GM19193 (cell line): ENCODE data around the gene BANF1.

ENCODE experiments used
- POLR2A ChIP-seq: IDR thresholded peaks from 4 replicates; pipeline ENCODE4 v1.6.1; 2011; ENCODE audit not compliant: insufficient read depth, insufficient read length; ENCODE audit errors: extremely low read depth

The BANF1 gene

GRCh38 chr11:66001942-66002647, at the start of gene BANF1, which contains the start of gene EIF1AD:
Gene BANF1 (plus strand): TSS chr11:66002503. CDS start chr11:66003251, 748 bp downstream.
Gene EIF1AD (minus strand): TSS chr11:66002157. CDS start chr11:66000389, 1,768 bp downstream.
- peak; percentile 83 for TF ChIP-seq POLR2A

GRCh38 chr11:65953471-65953870, 48.8 kb upstream of the BANF1 start:
- TF ChIP-seq POLR2A, result no peak

- TF ChIP-seq POLR2A, result no peak
Observed at GRCh38 chr11:65954771-65955170, 47.5 kb upstream of the BANF1 start.

- no peak for TF ChIP-seq POLR2A
Observed at GRCh38 chr11:65958291-65958690, 44.0 kb upstream of the BANF1 start.

- TF ChIP-seq POLR2A, result no peak
Observed at GRCh38 chr11:65958774-65959420, 43.4 kb upstream of the BANF1 start.

GRCh38 chr11:65960824-65961266, 41.5 kb upstream of the BANF1 start:
- TF ChIP-seq POLR2A, result no peak

GRCh38 chr11:65961267-65962140, 40.8 kb upstream of the BANF1 start, which contains the start of gene SART1:
Gene SART1 (plus strand): TSS chr11:65961734. CDS start chr11:65961781, 47 bp downstream.
- TF ChIP-seq POLR2A, result peak; percentile 91

- TF ChIP-seq POLR2A, result no peak
Observed at GRCh38 chr11:65962141-65962564, 40.1 kb upstream of the BANF1 start.

GRCh38 chr11:65964906-65965305, 37.4 kb upstream of the BANF1 start:
- TF ChIP-seq POLR2A, result no peak

- no peak for TF ChIP-seq POLR2A
Observed at GRCh38 chr11:65965986-65966762, 36.1 kb upstream of the BANF1 start.

GRCh38 chr11:65967329-65967934, 34.9 kb upstream of the BANF1 start:
- no peak for TF ChIP-seq POLR2A

GRCh38 chr11:65968600-65969482, 33.5 kb upstream of the BANF1 start:
- no peak for TF ChIP-seq POLR2A

GRCh38 chr11:65972116-65972515, 30.2 kb upstream of the BANF1 start:
- no peak for TF ChIP-seq POLR2A

GRCh38 chr11:65973439-65974110, 28.7 kb upstream of the BANF1 start:
- TF ChIP-seq POLR2A, result no peak
